Activated CD4-positive, alpha-beta T cell treated with anti-CD3 and anti-CD28 coated beads, Interleukin-2, amount 50 U/mL, for 1 hour (primary cell): Measurements from ENCODE around the gene PHF13.

Experiments used
- DNase-seq: peaks from one replicate; pipeline ENCODE4 v3.0.0-alpha.2; 2020

PHF13 gene

GRCh38 chr1:6668503-6668902, 55.0 kb downstream of the PHF13 start:
- no peak for DNase-seq

DNA sequence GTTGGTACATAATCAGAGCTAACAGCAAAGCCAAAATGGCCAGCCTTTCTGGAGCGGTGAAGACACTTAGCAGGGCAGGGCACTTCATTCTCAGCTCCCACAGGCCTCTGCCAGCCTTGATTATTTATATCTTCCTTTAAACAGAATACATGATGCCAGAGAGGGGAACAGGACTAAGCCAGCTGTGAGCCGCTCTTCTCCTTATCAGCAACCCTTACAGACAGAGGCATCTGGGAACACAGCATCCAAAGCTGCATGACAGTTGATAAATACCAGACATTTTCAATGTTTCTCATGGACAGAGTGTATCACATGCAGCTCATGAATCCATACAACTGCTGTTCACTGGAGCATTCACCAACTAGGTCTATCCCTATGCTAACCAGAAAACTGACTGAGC, 59.0 kb downstream of the PHF13 start:
- DNase-seq, result no peak
